Body of pancreas (tissue), 4 donors: ENCODE measurements around the gene M6PR. TPM values are rescaled to one million over a fixed set of nuclear protein-coding genes. Genes with fewer than 3 reads are reported as not detected.

Experiments used
- ATAC-seq: fragments of 150-250 bp; one replicate; pipeline ENCODE4 v1.9.1; 2016
- DNase-seq, 4 donors: peaks; one replicate each; pipeline ENCODE4 v3.0.0-alpha.2; 2019
- H3K27ac ChIP-seq, 4 donors: fragments of 200-600 bp; sonication (generic); 1 replicate in 3 of 4; 2 replicates in 1 of 4; pipeline versions ENCODE4 v1.5.1 to v1.6.1; 2016 to 2019; ENCODE audit warnings: mild to moderate bottlenecking in 1 of 4, mixed read lengths in 1 of 4, moderate library complexity in 1 of 4
- H3K27me3 ChIP-seq, 2 donors: fragments of 200-600 bp; sonication (generic); one replicate each; pipeline ENCODE4 v1.6.0; 2016; ENCODE audit warnings: mild to moderate bottlenecking in 1 of 2
- H3K36me3 ChIP-seq, 2 donors: fragments of 200-600 bp; sonication (generic); replicated peaks in 1 of 2; 2 replicates each; pipeline ENCODE4 v1.5.1; 2016; ENCODE audit warnings: low read depth in 2 of 2; ENCODE audit not compliant: insufficient read depth in 1 of 2
- H3K4me1 ChIP-seq: fragments of 200-600 bp; sonication (generic); one replicate; pipeline ENCODE4 v1.6.0; 2016
- H3K4me3 ChIP-seq, 2 donors: fragments of 200-600 bp; sonication (generic); 1 replicate in 1 of 2; 2 replicates in 1 of 2; pipeline ENCODE4 v1.5.1; 2016 to 2019
- H3K9me3 ChIP-seq, 3 donors: fragments of 200-600 bp; sonication (generic); 1 replicate in 2 of 3; 2 replicates in 1 of 3; pipeline ENCODE4 v1.5.1; 2016
- CTCF ChIP-seq, 7 experiments: fragments of 450-650 bp in 4 of 7; fragments of 200-600 bp in 3 of 7; sonication (generic) in 3 of 7; IDR thresholded peaks; one replicate each; pipeline ENCODE4 v1.5.1; 2016 to 2019; ENCODE audit warnings: antibody characterized with exemption in 7 of 7
- POLR2A ChIP-seq, 3 donors: fragments of 450-650 bp; IDR thresholded peaks; one replicate each; pipeline ENCODE4 v1.6.1; 2016; ENCODE audit warnings: antibody characterized with exemption in 3 of 3, mild to moderate bottlenecking in 2 of 3
- WGBS, 2 donors: methylation state at CpG; one replicate each; pipeline ENCODE4 v1.1.5; 2017; 5-methylcytosine and 5-hydroxymethylcytosine counted together
- intact Hi-C: fragments of 100-400 bp; cut with DNase I; formaldehyde crosslinking; loops from one replicate; pipeline ENCODE4 v1.15.1; 2023
- total RNA-seq, 2 donors: library from RNA; depleted of rRNA; stranded (reverse); fragments of >200 nt; gene quantifications; one replicate each; pipeline ENCODE4 v1.1.0, GENCODE V29; 2016

Gene M6PR
- total RNA-seq, 2 donors from 2014 or later = 43.8 to 57.3 TPM

GRCh38 chr12:8960176-8960575, 10.7 kb upstream of the M6PR start:
- Histone ChIP-seq H3K9me3 (no peaks in the 10 kb centered on the region), H3K27me3 (no peaks in the 10 kb centered on the region), H3K4me3 (no peak overlapping the region), H3K4me1 (no peaks in the 10 kb centered on the region), H3K36me3 (no peaks in the 10 kb centered on the region), H3K27ac (no peak overlapping the region)
- 94 to 95% methylated on average over 2 of the region's 2 CpGs for WGBS, 2 donors
- TF ChIP-seq CTCF (IDR thresholded peaks at IDR 0.05) = no peak
- no peak for TF ChIP-seq POLR2A (IDR thresholded peaks at IDR 0.05)
- no peak for ATAC-seq
- no peak for DNase-seq
- intact Hi-C loops = no loop called here

- DNase-seq (no peak), ATAC-seq (no peak)
- no peaks in the 10 kb centered on the region for H3K36me3 ChIP-seq
- WGBS, 2 donors = 81 to 85% methylated on average over 2 of the region's 2 CpGs
- no peaks in the 10 kb centered on the region for H3K27me3 ChIP-seq
- intact Hi-C loops = loop anchor here (10.0 kb wide), 1 partner anchor 77 kb away; no protein-coding TSS in a partner anchor
- no peak overlapping the region for H3K4me3 ChIP-seq
- H3K4me1 ChIP-seq = no peaks in the 10 kb centered on the region
- no peaks in the 10 kb centered on the region for H3K9me3 ChIP-seq
- no peak for TF ChIP-seq POLR2A (IDR thresholded peaks at IDR 0.05)
- TF ChIP-seq CTCF (IDR thresholded peaks at IDR 0.05) = no peak
- H3K27ac ChIP-seq = no peak overlapping the region
Observed at GRCh38 chr12:8958066-8958465, 8.6 kb upstream of the M6PR start.

- WGBS, 2 donors = 81 to 82% methylated on average over 4 of the region's 4 CpGs
- Histone ChIP-seq H3K27ac (no peak overlapping the region), H3K9me3 (no peaks in the 10 kb centered on the region), H3K36me3 (no peaks in the 10 kb centered on the region), H3K4me1 (no peaks in the 10 kb centered on the region), H3K4me3 (no peak overlapping the region), H3K27me3 (no peaks in the 10 kb centered on the region)
- no peak for ATAC-seq
- intact Hi-C loops = loop anchor here (10.0 kb wide), 1 partner anchor 77 kb away; no protein-coding TSS in a partner anchor
- no peak for DNase-seq
- no peak for TF ChIP-seq POLR2A (IDR thresholded peaks at IDR 0.05)
- TF ChIP-seq CTCF (IDR thresholded peaks at IDR 0.05) = no peak
Observed at GRCh38 chr12:8957561-8957960, 8.1 kb upstream of the M6PR start.

- Histone ChIP-seq H3K27me3 (no peaks in the 10 kb centered on the region), H3K36me3 (no peaks in the 10 kb centered on the region), H3K9me3 (no peaks in the 10 kb centered on the region), H3K4me3 (no peak overlapping the region), H3K27ac (no peak overlapping the region), H3K4me1 (no peaks in the 10 kb centered on the region)
- ATAC-seq (no peak), DNase-seq (no peak)
- TF ChIP-seq POLR2A (IDR thresholded peaks at IDR 0.05) (no peak), CTCF (IDR thresholded peaks at IDR 0.05) (no peak)
- WGBS, 2 donors = 84 to 88% methylated on average over 6 to 7 of the region's 7 CpGs
- intact Hi-C loops = loop anchor here (10.0 kb wide), 1 partner anchor 78 kb away; no protein-coding TSS in a partner anchor
Observed at GRCh38 chr12:8956772-8957171, 7.3 kb upstream of the M6PR start.

- H3K9me3 ChIP-seq = no peaks in the 10 kb centered on the region
- TF ChIP-seq CTCF (IDR thresholded peaks at IDR 0.05) = no peak
- no peak for TF ChIP-seq POLR2A (IDR thresholded peaks at IDR 0.05)
- 83 to 88% methylated on average over 13 to 15 of the region's 15 CpGs for WGBS, 2 donors
- no peaks in the 10 kb centered on the region for H3K36me3 ChIP-seq
- intact Hi-C loops = loop anchor here (10.0 kb wide), 1 partner anchor 79 kb away; no protein-coding TSS in a partner anchor
- ATAC-seq = no peak
- H3K4me1 ChIP-seq = peaks cover 2% of the 10 kb centered on the region
- DNase-seq = no peak
- H3K4me3 ChIP-seq = no peak overlapping the region
- H3K27me3 ChIP-seq = no peaks in the 10 kb centered on the region
- no peak overlapping the region for H3K27ac ChIP-seq
Observed at GRCh38 chr12:8956073-8956472, 6.6 kb upstream of the M6PR start.
